Esophagus (tissue), 2 donors: ENCODE data around the gene RELT. TPM values are rescaled to one million over a fixed set of nuclear protein-coding genes. Genes with fewer than 3 reads are reported as not detected.

ENCODE experiments used
- H3K27ac ChIP-seq, 2 donors: one replicate each; pipeline ENCODE4 v1.5.1; 2013; ENCODE audit warnings: low read depth in 2 of 2, mild to moderate bottlenecking in 2 of 2, inconsistent platforms in 1 of 2, low read length in 1 of 2, moderate library complexity in 1 of 2
- H3K27me3 ChIP-seq, 2 donors: one replicate each; pipeline ENCODE4 v1.6.1; 2013; ENCODE audit warnings: low read length in 2 of 2, control low read depth in 1 of 2, mild to moderate bottlenecking in 1 of 2; ENCODE audit not compliant: insufficient read depth in 2 of 2, control insufficient read depth in 1 of 2
- H3K36me3 ChIP-seq, 2 donors: one replicate each; pipeline ENCODE4 v1.6.1; 2013; ENCODE audit warnings: low read length in 1 of 2; ENCODE audit not compliant: control insufficient read depth in 2 of 2, insufficient read depth in 2 of 2
- H3K4me1 ChIP-seq, 2 donors: one replicate each; pipeline ENCODE4 v1.6.1; 2013; ENCODE audit warnings: low read length in 1 of 2; ENCODE audit not compliant: control insufficient read depth in 2 of 2, insufficient read depth in 2 of 2
- H3K4me3 ChIP-seq, 2 donors: one replicate each; pipeline ENCODE4 v1.5.1; 2013; ENCODE audit warnings: low read length in 2 of 2, mild to moderate bottlenecking in 2 of 2, low read depth in 1 of 2, moderate library complexity in 1 of 2
- H3K9me3 ChIP-seq, 2 donors: one replicate each; pipeline ENCODE4 v1.6.1; 2013; ENCODE audit warnings: mild to moderate bottlenecking in 2 of 2, low read depth in 1 of 2, low read length in 1 of 2, moderate library complexity in 1 of 2; ENCODE audit not compliant: control insufficient read depth in 2 of 2, insufficient read depth in 1 of 2
- WGBS, 2 donors: extraction: QIAGEN DNeasy Blood & Tissue Kit; methylation state at CpG; one replicate each; pipeline ENCODE4 v1.1.7; 2013; 5-methylcytosine and 5-hydroxymethylcytosine counted together
- polyA plus RNA-seq, 2 donors: library from polyadenylated mRNA; stranded (reverse); fragments of 200-250 nt; gene quantifications; one replicate each; pipeline ENCODE4 v1.2.3, GENCODE V29; 2013
- donor health status: healthy with polysubstance abuse.
- donor health status: Bipolar disorder and iron deficiency.

Gene RELT
- polyA plus RNA-seq, 2 donors = 3.8 to 3.9 TPM

- no peaks in the 10 kb centered on the region for H3K9me3 ChIP-seq
- H3K4me1 ChIP-seq = no peaks in the 10 kb centered on the region
- no peak overlapping the region for H3K27ac ChIP-seq
- no peak overlapping the region for H3K4me3 ChIP-seq
- H3K36me3 ChIP-seq = no peaks in the 10 kb centered on the region
- 82 to 90% methylated on average over 5 of the region's 5 CpGs for WGBS, 2 donors
- no peaks in the 10 kb centered on the region for H3K27me3 ChIP-seq
These were observed 63.0 kb downstream of the RELT start for GRCh38 chr11:73439002-73439843.

- Histone ChIP-seq H3K27ac (no peak overlapping the region), H3K9me3 (no peaks in the 10 kb centered on the region)
These were observed 69.8 kb downstream of the RELT start for GRCh38 chr11:73445980-73446379.

GRCh38 chr11:73446766-73447165 lies 70.6 kb downstream of the RELT start:
- Histone ChIP-seq H3K9me3 (no peaks in the 10 kb centered on the region), H3K36me3 (no peaks in the 10 kb centered on the region), H3K27me3 (no peaks in the 10 kb centered on the region), H3K4me1 (no peaks in the 10 kb centered on the region), H3K4me3 (no peak overlapping the region), H3K27ac (no peak overlapping the region)
- WGBS, 2 donors = 93 to 95% methylated on average over 2 of the region's 2 CpGs

More at GRCh38 chr11:73445980-73446379, 69.8 kb downstream of the RELT start:
- Histone ChIP-seq H3K36me3 (no peaks in the 10 kb centered on the region), H3K4me1 (no peaks in the 10 kb centered on the region), H3K27me3 (no peaks in the 10 kb centered on the region), H3K4me3 (no peak overlapping the region)

Other genes with a start within 250 kb of the RELT start
- gene FCHSD2, start 234.1 kb upstream of the RELT start, polyA plus RNA-seq = 1 to 10 TPM; 3.7 to 4.7 TPM
- 10 to 100 TPM; 17.8 to 26.0 TPM for gene P2RY2, start 158.1 kb upstream of the RELT start, polyA plus RNA-seq
- 1 to 10 TPM in 1 of 2 donors, under 1 TPM in 1; 0.71 to 1.7 TPM for gene P2RY6, start 104.1 kb upstream of the RELT start, polyA plus RNA-seq
- 10 to 100 TPM in 1 of 2 donors, 1 to 10 TPM in 1; 8.2 to 11.8 TPM for gene ARHGEF17, start 68.1 kb upstream of the RELT start, polyA plus RNA-seq
- gene FAM168A, start 221.7 kb downstream of the RELT start, polyA plus RNA-seq = 1 to 10 TPM; 4.0 TPM